HepG2 (cell line): ENCODE measurements around the gene MRPL51. TPM values are rescaled to one million over a fixed set of nuclear protein-coding genes. Genes with fewer than 3 reads are reported as not detected.

Experiments
- CBX5 ChIP-seq: sonication (generic); formaldehyde crosslinking; IDR thresholded peaks from 2 replicates; pipeline ENCODE4 v1.4.0; 2020; ENCODE audit warnings: missing genetic modification reagents, borderline replicate concordance
- CCDC6 ChIP-seq: sonication (generic); formaldehyde crosslinking; IDR thresholded peaks from 2 replicates; pipeline ENCODE4 v1.8.1; 2022; ENCODE audit warnings: mild to moderate bottlenecking, missing genetic modification reagents, moderate library complexity
- DNMT3B ChIP-seq: conservative IDR thresholded peaks from 2 replicates; pipeline ENCODE4 v1.6.1; 2016; ENCODE audit warnings: missing biosample characterization, control low read depth
- EP300 ChIP-seq, 3 experiments: sonication (generic) in 1 of 3; formaldehyde crosslinking in 1 of 3; IDR thresholded peaks; 2 replicates each; pipeline versions ENCODE4 v1.5.1 to v1.6.1; 2011 to 2020; ENCODE audit warnings: low read depth in 2 of 3, low read length in 2 of 3, borderline replicate concordance in 1 of 3, improper control_type of control experiment in 1 of 3, mild to moderate bottlenecking in 1 of 3, missing genetic modification reagents in 1 of 3, moderate library complexity in 1 of 3
- EZH2 ChIP-seq: conservative IDR thresholded peaks from 2 replicates; pipeline ENCODE4 v1.6.1; 2012; ENCODE audit warnings: mild to moderate bottlenecking, low read depth, low read length, moderate library complexity
- HOXA5 ChIP-seq: sonication (generic); formaldehyde crosslinking; IDR thresholded peaks from 2 replicates; pipeline ENCODE4 v1.4.0; 2020; ENCODE audit warnings: missing genetic modification reagents
- IRF9 ChIP-seq: sonication (generic); formaldehyde crosslinking; IDR thresholded peaks from 2 replicates; pipeline ENCODE4 v1.8.0; 2022; ENCODE audit warnings: missing genetic modification reagents, mild to moderate bottlenecking, borderline replicate concordance
- MAFG ChIP-seq: sonication (generic); formaldehyde crosslinking; IDR thresholded peaks from 2 replicates; pipeline ENCODE4 v1.5.1; 2020; ENCODE audit warnings: mild to moderate bottlenecking, missing genetic modification reagents
- MNT ChIP-seq: fragments of 450-650 bp; IDR thresholded peaks from 2 replicates; pipeline ENCODE4 v1.6.1; 2016
- NCOA1 ChIP-seq: sonication (generic); formaldehyde crosslinking; IDR thresholded peaks from 2 replicates; pipeline ENCODE4 v1.9.0; 2021; ENCODE audit warnings: missing genetic modification reagents
- NFE2 ChIP-seq: sonication (generic); formaldehyde crosslinking; IDR thresholded peaks from 2 replicates; pipeline ENCODE4 v1.4.0; 2020; ENCODE audit warnings: missing genetic modification reagents
- NR2F2 ChIP-seq: IDR thresholded peaks from 2 replicates; pipeline ENCODE4 v1.6.1; 2012; ENCODE audit warnings: low read depth, inconsistent platforms, borderline replicate concordance
- ONECUT2 ChIP-seq: sonication (generic); formaldehyde crosslinking; IDR thresholded peaks from 2 replicates; pipeline ENCODE4 v1.4.0; 2020; ENCODE audit warnings: missing genetic modification reagents
- TCF12 ChIP-seq, 2 experiments: fragments of 450-650 bp in 1 of 2; sonication (generic) in 1 of 2; formaldehyde crosslinking in 1 of 2; IDR thresholded peaks; 2 replicates each; pipeline versions ENCODE4 v1.6.1 to v1.8.0; 2017 to 2022; ENCODE audit warnings: antibody characterized with exemption in 1 of 2, mild to moderate bottlenecking in 1 of 2, missing genetic modification reagents in 1 of 2, moderate library complexity in 1 of 2
- TFDP1 ChIP-seq: IDR thresholded peaks from 2 replicates; pipeline ENCODE4 v1.6.1; 2016; ENCODE audit warnings: missing compliant biosample characterization, missing genetic modification reagents, borderline replicate concordance
- WIZ ChIP-seq: sonication (generic); formaldehyde crosslinking; IDR thresholded peaks from 2 replicates; pipeline ENCODE4 v1.5.1; 2020; ENCODE audit warnings: mild to moderate bottlenecking, missing genetic modification reagents
- YEATS2 ChIP-seq: sonication (generic); formaldehyde crosslinking; IDR thresholded peaks from 2 replicates; pipeline ENCODE4 v1.4.0; 2020; ENCODE audit warnings: missing genetic modification reagents, borderline replicate concordance
- ZNF124 ChIP-seq: sonication (generic); formaldehyde crosslinking; IDR thresholded peaks from 2 replicates; pipeline ENCODE4 v1.4.0; 2020; ENCODE audit warnings: missing genetic modification reagents
- ZNF562 ChIP-seq: sonication (generic); formaldehyde crosslinking; IDR thresholded peaks from 2 replicates; pipeline ENCODE4 v1.8.0; 2022; ENCODE audit warnings: missing genetic modification reagents, borderline replicate concordance
- polyA plus RNA-seq, 8 experiments: library from polyadenylated mRNA; depleted of rRNA in 3 of 8; stranded (reverse) in 7 of 8; unstranded in 1 of 8; fragments of >200 nt; fragmentation: Illumina TruSeq in 4 of 8; extraction: Trizol in 4 of 8; gene quantifications; 2 replicates each; pipeline versions ENCODE4 v1.2.1 to v1.2.3, GENCODE V29; 2011 to 2016; ENCODE audit warnings: low read depth in 4 of 8, missing spikeins in 1 of 8, mixed read lengths in 1 of 8; ENCODE audit not compliant: insufficient read depth in 1 of 8
- total RNA-seq, 5 experiments: library from RNA; depleted of rRNA; stranded (reverse); fragments of >200 nt; fragmentation: Illumina TruSeq; extraction: Trizol; gene quantifications; 2 replicates each; pipeline ENCODE4 v1.2.3, GENCODE V29; 2016; ENCODE audit warnings: low read depth in 1 of 5
- TF ChIP-seq, protein P1 (sequence below): sonication (generic); formaldehyde crosslinking; IDR thresholded peaks from 2 replicates; pipeline ENCODE4 v1.9.0; 2021; ENCODE audit warnings: missing genetic modification reagents, mild to moderate bottlenecking, borderline replicate concordance
- TF ChIP-seq, protein P2 (sequence below): sonication (generic); formaldehyde crosslinking; IDR thresholded peaks from 2 replicates; pipeline ENCODE4 v1.4.0; 2020; ENCODE audit warnings: missing genetic modification reagents

Gene MRPL51
- total and polyA plus RNA-seq, 2 of the 13 experiments (the other 11 are each of a cell fraction or from before 2014, with no cell fraction given), result 64.8 to 278 TPM

DNA sequence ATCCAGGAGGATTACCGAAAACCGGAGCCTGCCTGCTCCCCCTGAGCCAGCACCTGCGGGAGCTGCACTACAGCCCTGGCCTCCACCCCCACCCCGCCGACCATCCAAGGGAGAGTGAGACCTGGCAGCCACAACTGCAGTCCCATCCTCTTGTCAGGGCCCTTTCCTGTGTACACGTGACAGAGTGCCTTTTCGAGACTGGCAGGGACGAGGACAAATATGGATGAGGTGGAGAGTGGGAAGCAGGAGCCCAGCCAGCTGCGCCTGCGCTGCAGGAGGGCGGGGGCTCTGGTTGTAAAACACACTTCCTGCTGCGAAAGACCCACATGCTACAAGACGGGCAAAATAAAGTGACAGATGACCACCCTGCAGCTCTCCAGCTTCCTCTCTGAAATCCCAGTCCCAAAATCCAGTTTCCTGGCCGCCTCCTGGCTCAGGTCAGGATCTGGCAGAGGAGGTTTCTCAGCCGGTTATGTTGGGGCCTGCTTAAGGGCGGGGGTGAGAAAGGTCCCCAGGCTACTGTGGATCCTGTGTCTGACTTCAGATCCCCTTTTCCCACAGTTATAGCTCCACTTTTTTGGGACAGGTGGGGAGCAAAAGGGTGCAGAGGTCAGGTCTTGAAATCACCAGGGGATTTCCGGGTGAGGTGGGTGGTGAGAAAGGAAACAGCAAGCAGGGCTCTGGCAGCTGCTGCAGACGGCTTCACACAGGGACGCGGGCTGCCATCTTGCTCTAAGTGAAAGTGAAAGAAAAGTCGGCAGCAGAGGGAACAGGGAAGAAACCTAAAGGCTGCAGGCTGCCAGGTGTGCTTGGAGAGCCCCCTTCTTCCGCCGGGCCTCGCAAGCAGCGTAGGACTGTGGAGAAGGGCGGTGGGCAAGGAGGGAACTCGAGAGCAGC lies 41.5 kb downstream of the MRPL51 start, which contains the start of gene TAPBPL (continued):
- TF ChIP-seq HOXA5 (CRISPR knock-in tag), result peak; percentile 65; the same call in 1 of the 2 replicates
- 0 out of 2 replicates have a peak, but pooled peaks have one; percentile 30 for TF ChIP-seq WIZ
- no peak for TF ChIP-seq DNMT3B
- no peak; the same call in 1 of the 2 replicates for TF ChIP-seq IRF9 (CRISPR knock-in tag)
- TF ChIP-seq, protein P1, sequence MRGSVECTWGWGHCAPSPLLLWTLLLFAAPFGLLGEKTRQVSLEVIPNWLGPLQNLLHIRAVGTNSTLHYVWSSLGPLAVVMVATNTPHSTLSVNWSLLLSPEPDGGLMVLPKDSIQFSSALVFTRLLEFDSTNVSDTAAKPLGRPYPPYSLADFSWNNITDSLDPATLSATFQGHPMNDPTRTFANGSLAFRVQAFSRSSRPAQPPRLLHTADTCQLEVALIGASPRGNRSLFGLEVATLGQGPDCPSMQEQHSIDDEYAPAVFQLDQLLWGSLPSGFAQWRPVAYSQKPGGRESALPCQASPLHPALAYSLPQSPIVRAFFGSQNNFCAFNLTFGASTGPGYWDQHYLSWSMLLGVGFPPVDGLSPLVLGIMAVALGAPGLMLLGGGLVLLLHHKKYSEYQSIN (CRISPR knock-in tag), result no peak
- TF ChIP-seq NR2F2, result no peak; the same call in 1 of the 2 replicates
- TF ChIP-seq MAFG (CRISPR knock-in tag), result no peak
- no peak for TF ChIP-seq ZNF562 (CRISPR knock-in tag)
- TF ChIP-seq ONECUT2 (CRISPR knock-in tag), result no peak
- 0 out of 2 replicates have a peak, but pooled peaks have one; percentile 39 for TF ChIP-seq CBX5 (CRISPR knock-in tag)
- TF ChIP-seq TCF12 (IDR thresholded peaks at IDR 0.05), result no peak
- no peak for TF ChIP-seq TCF12 (CRISPR knock-in tag; IDR thresholded peaks at IDR 0.05)
- no peak for TF ChIP-seq NCOA1
- TF ChIP-seq, protein P2, sequence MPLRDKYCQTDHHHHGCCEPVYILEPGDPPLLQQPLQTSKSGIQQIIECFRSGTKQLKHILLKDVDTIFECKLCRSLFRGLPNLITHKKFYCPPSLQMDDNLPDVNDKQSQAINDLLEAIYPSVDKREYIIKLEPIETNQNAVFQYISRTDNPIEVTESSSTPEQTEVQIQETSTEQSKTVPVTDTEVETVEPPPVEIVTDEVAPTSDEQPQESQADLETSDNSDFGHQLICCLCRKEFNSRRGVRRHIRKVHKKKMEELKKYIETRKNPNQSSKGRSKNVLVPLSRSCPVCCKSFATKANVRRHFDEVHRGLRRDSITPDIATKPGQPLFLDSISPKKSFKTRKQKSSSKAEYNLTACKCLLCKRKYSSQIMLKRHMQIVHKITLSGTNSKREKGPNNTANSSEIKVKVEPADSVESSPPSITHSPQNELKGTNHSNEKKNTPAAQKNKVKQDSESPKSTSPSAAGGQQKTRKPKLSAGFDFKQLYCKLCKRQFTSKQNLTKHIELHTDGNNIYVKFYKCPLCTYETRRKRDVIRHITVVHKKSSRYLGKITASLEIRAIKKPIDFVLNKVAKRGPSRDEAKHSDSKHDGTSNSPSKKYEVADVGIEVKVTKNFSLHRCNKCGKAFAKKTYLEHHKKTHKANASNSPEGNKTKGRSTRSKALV (CRISPR knock-in tag), result 0 out of 2 replicates have a peak, but pooled peaks have one; percentile 23
- no peak for TF ChIP-seq ZNF124 (CRISPR knock-in tag)
- TF ChIP-seq TFDP1 (CRISPR knock-in tag), result peak; percentile 79; the same call in 1 of the 2 replicates
- TF ChIP-seq YEATS2 (CRISPR knock-in tag), result peak; percentile 59; the same call in 1 of the 2 replicates
- no peak for TF ChIP-seq NFE2 (CRISPR knock-in tag)
- no peak for TF ChIP-seq EP300 (IDR thresholded peaks at IDR 0.05; ENCODE audit: low read depth in 2 of 2, low read length in 2 of 2)
- TF ChIP-seq EP300 (CRISPR knock-in tag; IDR thresholded peaks at IDR 0.05; ENCODE audit: borderline replicate concordance), result 0 out of 2 replicates have a peak, but pooled peaks have one; percentile 6
- no peak for TF ChIP-seq EZH2
- peak; percentile 85 for TF ChIP-seq CCDC6 (CRISPR knock-in tag)
- peak; percentile 46; the same call in 1 of the 2 replicates for TF ChIP-seq MNT
